EH (cell line): ENCODE measurements around the gene RNASE4.
"Not testable (repeated sequence)": the region's sequence is repeated elsewhere in the genome, so short reads cannot be mapped to it uniquely, and the experiment has no call there.

Source experiments
- DNase-seq: peaks from one replicate; pipeline ENCODE4 v3.0.0-alpha.2; 2015; ENCODE audit warnings: low read depth

The RNASE4 gene

DNA sequence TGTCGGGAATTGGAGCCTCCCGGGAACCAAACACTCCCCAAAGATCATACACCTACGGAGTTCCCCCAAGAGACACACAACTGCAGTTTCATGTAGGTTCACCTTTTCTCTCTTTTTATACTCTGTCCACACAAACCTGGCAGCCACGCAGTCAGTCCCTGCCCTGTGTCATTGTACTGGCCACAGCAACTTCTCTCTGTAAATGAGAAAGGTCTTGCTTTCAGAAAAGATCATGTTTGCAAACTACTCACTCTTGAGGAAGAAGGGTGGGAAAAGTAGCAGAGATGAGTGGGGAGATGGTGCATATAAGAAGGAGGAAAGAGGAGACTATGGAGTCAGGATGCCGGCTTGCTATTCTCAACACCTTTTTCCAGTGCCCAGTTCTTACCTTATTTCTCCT lies 14.6 kb downstream of the RNASE4 start:
- DNase-seq, result no peak

DNA sequence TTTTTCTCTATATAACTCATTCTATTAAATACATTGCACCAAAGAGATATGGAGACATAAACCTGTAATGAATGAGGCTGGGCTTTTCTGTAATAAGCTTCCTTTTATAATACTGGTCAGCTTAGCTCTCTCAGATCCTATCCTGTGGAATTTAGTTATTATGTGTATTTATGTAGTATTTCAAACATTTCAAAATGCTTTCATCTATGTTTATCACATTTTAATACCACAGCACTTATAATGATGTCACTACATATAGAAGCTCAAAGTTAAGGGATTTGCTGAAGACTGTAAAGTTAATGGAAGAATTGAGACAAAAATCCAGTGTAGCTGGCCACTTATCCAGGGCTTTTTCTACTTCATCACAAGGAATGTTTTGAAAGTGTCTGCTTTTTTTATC lies 15.6 kb downstream of the RNASE4 start:
- DNase-seq, result no peak

DNA sequence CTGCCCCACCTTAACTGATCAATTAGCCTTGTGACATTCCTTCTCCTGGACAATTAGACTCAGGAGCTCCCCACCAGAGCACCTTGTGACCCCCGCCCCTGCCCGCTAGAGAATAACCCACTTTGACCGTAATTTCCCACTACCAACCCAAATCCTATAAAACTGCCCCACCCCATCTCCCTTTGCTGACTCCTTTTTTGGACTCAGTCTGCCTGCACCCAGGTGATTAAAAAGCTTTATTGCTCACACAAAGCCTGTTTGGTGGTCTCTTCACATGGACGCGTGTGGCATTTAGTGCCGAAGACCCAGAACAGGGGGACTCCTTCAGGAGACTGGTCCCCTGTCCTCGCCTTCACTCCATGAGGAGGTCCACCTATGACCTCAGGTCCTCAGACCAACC lies 16.6 kb downstream of the RNASE4 start:
- not testable (repeated sequence) for DNase-seq

DNA sequence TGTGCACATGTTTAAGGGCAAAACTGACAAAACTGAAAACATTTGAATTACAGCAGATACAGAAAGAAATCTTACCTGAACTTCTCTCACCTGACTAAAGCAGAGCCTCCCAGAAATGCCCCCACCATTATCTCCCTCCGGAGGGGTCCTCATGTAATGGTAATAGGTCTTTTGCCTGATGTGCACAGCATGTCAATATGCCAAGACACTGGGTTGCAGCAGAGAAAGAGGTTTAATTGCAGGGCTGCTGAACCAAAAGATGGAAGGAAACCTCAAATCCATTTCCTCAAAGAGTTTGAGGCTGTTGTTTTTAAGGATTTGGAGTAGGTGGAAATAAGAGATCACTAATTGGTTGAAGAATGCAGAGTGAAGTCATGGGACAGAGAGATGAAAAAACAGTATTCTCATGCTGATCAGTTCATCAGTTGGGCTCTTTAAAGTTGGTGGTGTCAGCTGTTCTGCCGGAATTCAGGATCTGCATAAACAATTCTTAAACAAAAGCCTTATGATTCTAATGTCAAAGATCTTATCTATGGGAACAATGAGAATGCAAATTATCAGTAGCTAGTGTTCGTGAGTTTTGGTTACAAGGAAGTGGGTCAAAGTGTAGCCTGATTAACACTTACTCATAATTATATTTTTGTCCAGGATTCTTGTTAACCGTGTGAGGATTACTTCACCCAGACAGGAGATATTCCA lies 22.4 kb downstream of the RNASE4 start:
- peak; percentile 9 for DNase-seq

DNA sequence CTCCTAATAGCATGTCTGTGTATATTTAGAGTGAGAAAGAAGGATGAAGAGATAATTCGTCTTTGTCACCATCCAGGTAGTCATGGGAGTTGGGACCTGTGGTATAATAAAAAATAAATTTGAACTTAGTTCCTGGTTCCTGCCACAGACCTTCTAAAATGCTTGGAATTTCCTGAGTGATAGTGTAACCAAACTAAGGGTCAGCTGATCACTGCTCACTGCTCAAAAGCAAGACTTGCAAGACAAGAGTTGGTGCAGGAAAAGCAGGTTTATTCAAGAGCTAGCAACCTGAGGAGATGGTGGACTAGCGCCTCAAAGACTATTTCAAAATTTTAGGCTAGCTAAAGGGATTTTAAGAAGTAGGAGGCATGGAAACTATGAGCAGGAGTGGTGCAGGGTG lies 23.3 kb downstream of the RNASE4 start:
- peak; percentile 22 for DNase-seq

DNA sequence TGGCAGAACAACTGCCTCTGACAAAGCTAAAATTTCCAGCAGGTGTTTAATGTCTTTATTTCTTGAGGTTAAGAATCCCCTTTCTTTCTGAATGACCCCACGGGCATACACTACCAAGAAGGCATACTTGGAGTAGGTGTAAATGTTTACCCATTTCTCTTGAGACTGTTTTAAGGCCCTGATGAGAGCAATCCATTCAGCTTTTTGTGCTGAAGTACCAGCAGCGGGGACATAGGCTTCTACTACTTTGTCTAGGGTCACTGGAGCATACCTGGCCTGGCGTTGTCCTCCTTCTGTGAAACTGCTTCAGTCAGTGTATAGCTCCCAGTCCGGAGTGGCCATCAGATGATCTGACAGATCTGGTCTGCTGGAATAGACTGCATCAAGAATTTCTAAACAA lies 26.9 kb downstream of the RNASE4 start:
- DNase-seq, result no peak

DNA sequence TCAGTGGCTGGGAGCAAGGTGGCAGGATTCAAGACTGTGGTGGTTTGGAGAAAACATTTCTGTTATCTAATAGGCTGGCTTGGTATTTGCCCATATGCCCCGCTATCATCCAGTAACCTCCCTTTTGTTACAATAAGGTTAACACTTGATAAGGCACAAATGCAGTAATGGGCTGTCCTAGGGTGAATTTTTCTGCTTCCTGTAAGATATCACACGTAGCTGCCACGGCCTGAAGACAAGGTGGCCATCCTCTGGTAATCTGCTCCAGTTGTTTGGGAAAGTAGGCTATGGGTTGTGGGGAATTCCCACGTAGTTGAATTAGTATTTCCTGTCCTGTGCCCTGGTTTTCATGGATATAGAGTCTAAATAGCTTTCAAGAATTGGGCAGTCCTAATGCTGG lies 27.3 kb downstream of the RNASE4 start:
- DNase-seq, result no peak

DNA sequence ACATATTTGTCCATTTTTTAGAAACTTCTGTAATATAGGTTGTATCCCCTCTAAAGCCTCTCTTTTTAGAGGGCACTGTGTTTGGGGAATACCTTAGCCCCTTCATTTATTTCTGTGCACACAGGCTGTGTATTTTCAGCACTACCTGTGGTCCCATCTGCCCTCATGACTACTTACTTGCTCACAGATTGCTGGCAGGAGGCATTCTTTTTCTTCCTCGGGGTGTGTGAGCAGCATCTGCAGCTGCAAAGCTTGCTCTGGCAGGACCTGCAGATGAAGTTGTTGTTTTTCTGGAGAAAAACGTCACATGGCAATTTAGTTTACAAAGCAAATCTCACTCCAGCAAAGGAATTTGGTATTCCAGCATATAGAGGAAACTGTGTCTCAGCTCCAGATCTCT lies 28.5 kb downstream of the RNASE4 start:
- DNase-seq, result no peak

DNA sequence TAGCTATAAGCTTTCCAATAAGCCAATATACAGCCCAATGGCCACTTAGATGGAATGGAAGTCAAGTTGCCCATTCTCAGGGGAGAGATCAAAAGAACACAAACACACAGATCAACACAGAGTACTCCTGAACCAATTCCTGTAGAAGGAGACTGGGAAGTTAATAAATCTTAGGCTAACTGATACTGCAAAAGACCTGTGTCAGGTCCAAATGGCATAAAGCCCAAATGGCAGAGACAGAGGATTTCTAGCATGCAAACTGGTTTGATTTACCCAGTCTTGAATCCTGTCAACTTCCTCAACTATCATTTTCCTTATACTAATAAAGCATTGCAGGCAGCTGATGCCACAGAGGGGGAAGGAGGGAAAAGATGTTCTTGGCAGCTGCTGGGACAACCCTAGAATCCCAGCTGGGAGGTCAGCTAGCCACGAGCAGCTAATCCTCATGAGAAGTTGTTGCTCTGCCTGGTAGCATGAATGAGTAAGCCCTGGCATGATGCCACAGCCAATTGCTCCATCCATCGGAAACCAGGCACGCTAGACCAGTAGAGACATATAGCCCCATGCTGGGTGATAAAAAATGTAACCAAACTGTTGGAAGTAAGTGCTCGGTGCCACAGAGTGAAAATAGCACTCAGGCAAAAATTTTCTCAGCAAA lies 30.4 kb downstream of the RNASE4 start:
- peak; percentile 26 for DNase-seq

DNA sequence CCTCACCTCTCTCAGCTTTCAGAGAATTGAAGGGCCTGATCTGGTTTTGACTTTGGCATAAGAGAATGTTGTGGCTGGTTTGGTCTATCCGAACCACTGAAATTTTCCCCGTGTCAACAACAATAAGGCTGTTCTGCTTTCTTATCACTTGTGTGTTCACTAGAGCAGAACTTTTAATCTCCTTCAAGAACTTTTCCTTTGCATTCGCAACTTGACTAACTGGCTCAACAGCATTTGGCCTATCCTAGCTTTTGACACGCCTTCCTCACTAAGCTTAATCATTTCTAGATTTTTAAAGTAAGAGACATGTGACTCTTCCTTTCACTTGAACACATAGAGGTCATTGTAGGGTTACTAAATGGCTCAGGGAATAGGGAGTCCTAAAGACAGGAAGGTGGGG lies 35.4 kb downstream of the RNASE4 start:
- no peak for DNase-seq

DNA sequence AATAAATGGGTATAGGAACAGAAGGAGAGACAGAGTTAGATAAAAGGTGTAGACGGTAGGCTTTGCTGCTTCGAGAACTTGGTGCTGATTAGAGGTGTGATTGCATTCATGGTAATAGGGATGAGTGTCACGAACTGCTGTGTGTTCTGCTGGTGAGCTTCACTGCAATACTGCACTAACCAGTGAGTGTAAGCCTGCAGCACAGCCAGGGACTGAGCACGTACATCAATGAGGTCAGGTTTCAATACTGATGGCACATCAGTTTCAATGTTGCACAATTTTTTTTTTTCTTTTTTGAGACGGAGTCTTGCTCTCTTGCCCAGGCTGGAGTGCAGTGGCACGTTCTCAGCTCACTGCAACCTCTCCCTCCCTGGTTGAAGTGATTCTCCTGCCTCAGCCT lies 36.4 kb downstream of the RNASE4 start:
- no peak for DNase-seq

DNA sequence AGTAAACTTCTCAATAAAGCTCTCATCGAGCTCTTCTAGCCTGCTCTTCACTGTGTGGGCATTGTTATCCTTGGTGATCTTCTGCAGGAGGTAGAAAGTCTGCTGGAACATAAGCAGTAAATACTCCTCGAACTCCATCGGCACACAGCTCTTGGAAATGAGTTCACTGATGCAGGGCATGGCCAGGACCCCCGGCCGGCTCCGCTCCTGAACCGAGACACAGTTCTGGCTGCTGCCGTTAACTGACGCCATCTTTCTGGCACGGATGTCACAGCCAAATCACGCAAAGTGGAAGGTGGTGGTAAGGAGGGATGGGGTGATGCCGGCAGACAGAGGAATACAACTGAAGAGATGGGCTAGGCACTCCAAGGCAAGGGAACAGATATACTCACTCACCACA lies 37.7 kb downstream of the RNASE4 start:
- no peak for DNase-seq

DNA sequence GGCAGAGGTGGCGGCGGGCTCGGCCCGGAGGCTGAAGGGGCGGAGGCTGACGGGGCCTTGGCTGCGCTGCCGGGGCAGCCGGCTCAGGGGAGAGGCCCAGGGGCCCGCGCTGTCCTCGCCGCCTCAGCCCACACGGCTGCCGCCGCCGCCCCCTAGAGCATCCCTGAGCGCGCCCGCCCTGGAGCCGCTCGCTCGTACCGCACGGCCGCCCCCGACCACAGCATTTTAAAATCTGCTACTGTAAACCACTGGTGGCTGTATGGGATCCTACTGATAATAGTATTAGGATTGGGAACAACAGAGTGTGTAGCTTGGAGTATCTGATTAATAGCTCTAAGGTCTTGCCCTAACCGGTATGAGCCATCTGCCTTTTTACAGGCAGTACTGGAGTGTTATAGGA lies 39.1 kb downstream of the RNASE4 start:
- no peak for DNase-seq

DNA sequence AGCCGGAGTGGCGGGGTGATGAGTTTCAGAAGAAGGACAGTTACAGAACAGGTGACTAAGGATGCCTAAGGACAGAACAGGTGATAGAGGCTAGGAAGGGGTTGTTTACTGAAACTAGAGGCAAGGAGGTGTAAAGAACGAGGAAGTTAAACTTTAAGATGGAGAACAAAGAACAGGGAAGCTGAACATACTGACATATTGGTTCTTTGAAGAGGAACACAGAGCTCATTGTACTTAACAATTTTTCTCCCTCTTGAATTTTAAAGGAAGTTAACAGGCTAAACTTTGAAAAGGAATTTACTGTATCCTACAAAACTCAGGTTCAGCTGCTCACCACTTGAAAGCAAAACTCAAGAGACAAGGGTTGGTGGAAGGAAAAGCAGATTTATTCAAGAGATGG lies 41.8 kb downstream of the RNASE4 start:
- DNase-seq, result not testable (repeated sequence)

DNA sequence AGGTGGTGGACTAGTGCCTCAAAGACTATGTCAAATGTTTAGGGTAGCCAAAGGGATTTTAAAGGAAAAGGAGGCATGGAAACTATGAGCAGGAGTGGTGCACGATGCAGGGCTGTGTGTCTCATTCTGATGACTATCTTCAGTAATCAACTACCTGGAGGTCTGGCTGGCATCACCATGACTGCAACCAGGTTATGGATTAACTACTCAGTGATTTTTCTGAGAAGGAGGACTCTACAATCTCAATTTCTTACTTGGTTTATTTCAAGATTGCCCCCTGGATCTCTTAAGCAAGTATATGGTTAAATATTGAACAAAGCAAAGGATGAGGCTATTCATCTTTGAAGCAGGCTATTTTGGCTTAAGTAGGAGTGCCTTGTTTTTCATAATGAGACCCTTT lies 42.2 kb downstream of the RNASE4 start:
- no peak for DNase-seq

DNA sequence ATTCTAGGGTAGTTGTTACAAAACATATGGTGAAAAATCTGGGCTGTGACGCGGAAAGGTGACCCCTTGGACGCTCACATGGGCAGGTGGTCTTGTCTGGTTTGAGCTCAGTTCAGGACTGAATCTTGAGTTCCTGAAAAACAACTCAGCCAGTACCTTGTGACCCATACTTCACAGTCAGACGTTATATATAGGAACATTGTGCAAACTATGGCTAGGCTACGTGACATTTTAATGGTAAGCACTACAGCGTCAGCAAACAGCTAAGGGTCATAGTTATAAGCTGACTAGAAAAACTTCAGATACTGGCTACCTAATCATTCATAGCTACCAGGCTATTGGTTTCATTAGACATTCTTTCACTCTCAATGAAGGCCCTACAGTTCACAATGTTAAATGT lies 46.5 kb downstream of the RNASE4 start:
- DNase-seq, result no peak

DNA sequence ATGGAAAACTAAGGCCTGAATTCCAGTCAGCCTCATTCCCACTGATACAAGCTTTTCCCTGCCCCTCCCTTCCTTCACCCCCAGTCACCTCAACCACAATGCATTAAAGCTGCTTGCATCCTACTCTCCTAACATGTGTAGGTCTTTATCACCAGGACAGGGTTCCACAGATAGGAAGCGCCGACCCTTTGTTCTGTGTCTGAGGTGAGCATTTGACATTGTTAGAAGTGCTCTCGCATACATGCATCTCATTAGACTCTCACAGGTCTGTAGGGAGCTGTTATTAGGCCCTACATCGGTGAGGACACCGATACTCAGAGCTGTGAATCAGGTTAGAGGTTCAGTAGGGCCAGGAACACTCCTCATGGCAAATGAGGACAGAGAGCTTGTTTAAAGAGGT lies 48.1 kb downstream of the RNASE4 start:
- no peak for DNase-seq

DNA sequence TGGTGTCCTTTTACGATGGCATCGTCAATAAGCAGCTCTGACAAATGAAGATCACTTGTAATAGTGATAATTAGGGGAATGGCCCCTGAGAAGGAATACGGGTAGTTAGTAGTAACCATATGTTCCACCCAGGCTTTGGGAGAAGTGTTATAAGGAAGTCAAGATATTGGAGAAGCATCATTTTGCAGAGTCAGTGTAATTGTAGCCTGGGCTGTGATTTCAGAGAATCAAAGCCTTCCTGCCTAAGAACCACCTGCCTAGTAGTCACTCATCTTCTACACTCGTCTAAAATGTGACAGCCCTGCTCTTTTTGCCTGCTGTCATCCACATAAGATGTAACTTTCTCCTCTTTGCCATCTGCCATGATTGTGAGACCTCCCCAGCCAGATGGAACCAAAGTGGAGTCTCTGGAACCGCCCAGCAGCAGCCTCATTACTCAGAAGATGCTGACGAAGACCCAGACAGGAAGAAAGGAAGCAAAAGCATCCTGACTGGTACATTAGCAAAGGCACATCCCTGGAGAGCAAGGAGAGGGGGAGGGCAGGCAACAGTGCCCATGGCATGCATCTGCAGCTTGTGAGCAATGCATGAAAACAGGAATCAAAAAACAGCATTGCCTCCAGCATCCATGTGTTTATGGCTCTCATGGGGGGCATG lies 48.7 kb downstream of the RNASE4 start:
- no peak for DNase-seq

DNA sequence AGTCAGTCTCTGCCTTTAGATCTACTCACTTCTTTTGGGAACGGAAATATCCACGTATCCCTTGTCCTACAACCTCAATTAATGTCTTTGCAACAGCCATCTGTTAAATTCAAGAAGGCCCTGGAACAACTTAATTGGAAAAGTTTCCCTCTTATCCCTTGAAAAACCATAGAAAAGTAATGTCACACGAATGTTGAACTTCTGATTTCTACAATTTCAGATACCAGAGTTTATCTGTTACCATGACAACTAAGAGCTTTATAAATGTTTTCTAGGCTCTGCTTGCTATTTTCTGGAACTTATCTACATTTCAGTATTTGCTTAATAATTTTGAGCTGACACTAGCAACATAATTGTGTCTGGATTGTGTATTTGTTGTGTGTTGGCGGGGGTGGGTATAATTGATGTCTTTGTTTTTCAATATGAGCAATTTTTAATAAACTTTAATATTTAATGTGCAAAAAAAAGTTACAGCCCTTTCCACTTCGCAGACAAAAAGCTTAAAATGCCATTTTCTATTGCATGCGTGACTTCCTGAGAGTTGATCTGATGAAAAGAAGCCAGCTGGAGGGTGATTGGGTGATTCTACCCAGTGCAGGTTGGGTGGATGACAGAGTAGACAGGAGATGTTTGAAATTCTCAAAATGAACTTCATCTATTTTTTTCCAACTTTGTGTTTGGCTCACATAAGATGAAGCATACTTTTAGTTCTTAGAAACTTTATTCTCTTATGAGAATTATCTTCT lies 49.5 kb downstream of the RNASE4 start:
- no peak for DNase-seq

DNA sequence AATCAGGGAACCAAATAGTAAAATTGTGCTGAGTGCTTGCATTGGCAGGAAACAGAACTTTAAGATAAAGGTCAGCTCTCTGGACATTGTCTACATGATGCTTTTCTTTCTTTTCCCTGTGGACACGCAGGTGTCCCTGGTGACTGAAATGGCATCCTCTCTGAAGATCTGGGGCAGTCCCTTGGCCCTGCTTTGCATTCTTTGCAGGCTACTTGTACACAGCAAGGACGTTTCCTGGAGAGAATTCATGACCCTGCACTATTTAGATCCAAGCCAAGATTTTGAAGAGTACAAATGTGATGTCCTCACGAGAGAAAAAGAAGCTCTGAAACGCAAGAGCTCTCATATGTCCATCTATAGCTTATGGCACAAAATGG lies 50.1 kb downstream of the RNASE4 start:
- DNase-seq, result no peak

DNA sequence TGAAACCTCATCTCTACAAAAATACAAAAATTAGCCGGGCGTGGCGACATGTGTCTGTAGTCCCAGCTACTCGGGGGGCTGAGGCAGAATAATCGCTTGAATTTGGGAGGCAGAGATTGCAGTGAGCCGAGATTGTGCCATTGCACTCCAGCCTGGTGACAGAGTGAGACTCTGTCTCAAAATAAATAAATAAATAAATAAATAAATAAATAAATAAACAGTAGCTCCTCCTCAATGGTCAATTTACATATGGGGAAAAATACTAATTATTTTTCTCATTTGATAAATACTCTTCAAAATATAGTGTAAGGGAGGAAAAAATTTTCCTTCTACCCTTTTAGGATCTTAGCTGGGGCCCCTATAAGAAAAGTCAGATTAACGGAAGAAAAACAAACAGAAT lies 53.9 kb downstream of the RNASE4 start:
- DNase-seq, result not testable (repeated sequence)

DNA sequence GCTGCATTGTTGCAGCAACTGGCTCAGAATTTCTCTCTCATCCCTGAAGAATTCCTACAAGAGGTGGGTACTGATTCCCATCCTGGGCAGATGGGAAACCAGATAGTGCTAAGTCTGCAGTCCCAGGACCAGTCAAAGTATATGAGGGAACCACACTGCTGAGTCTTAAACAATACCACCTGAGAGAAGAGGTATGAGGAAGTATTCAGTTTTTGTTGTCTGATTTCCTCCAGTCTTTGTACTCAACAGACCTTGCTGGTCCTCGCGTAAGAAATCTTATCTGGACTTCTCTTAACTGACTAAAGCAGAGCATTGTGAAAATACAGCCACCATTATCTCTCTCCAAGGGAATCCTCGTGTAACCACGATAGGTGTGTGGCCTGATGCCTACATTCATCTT lies 57.8 kb downstream of the RNASE4 start:
- DNase-seq, result no peak

DNA sequence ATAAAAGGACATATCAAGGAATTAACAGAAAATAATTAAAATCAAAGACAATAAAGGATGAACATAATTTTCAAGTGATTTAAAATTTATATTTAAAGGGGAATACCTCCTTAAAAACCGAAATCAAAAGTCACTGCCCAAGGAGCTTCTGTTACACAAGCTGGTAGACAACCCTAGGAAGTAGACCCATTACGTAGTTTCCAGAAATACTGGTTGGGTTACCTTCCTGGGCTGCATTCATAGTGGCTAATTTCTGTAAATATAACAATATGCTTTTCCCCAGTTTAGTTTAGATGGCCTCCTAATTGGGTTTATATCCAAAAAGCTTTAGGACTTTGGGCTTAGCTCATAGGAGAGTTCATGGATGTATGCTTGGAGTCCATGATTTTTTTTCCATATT lies 59.2 kb downstream of the RNASE4 start:
- DNase-seq, result no peak
